SU-DHL-6 (cell line): ENCODE results near the gene NOD2.

Experiments used
- H2AFZ ChIP-seq: fragments of 200-600 bp; sonication (generic); 2 replicates; pipeline ENCODE4 v1.6.1; 2014; ENCODE audit warnings: low read depth, mild to moderate bottlenecking, moderate library complexity, mixed read lengths, antibody characterized with exemption, low read length; ENCODE audit not compliant: severe bottlenecking
- H3F3A ChIP-seq: fragments of 200-600 bp; shearing (Covaris generic); 2 replicates; pipeline ENCODE4 v1.6.0; 2016; ENCODE audit warnings: antibody characterized with exemption, mild to moderate bottlenecking; ENCODE audit not compliant: insufficient read depth
- H3K27ac ChIP-seq: fragments of 200-600 bp; sonication (generic); 2 replicates; pipeline ENCODE4 v1.5.1; 2016; ENCODE audit warnings: low read depth, mild to moderate bottlenecking, low read length, moderate library complexity, mixed read lengths
- H3K27me3 ChIP-seq: fragments of 200-600 bp; sonication (generic), shearing (Covaris generic); 2 replicates; pipeline ENCODE4 v1.6.0; 2014; ENCODE audit warnings: mild to moderate bottlenecking, low read length
- H3K36me3 ChIP-seq: fragments of 200-600 bp; sonication (generic); 2 replicates; pipeline ENCODE4 v1.6.1; 2014; ENCODE audit warnings: mild to moderate bottlenecking, low read length, mixed read lengths
- H3K4me2 ChIP-seq: fragments of 300-600, 200-600 bp; shearing (Covaris generic), sonication (generic); 2 replicates; pipeline ENCODE4 v1.6.0; 2014; ENCODE audit warnings: low read length, low read depth, mild to moderate bottlenecking; ENCODE audit not compliant: poor library complexity, severe bottlenecking
- H3K4me3 ChIP-seq: fragments of 200-600 bp; sonication (generic); 2 replicates; pipeline ENCODE4 v1.5.1; 2014; ENCODE audit warnings: antibody characterized with exemption, low read length, mild to moderate bottlenecking, mixed read lengths; ENCODE audit not compliant: insufficient read depth, poor library complexity, severe bottlenecking
- H3K79me2 ChIP-seq: fragments of 200-600 bp; sonication (generic); 2 replicates; pipeline ENCODE4 v1.6.1; 2014; ENCODE audit warnings: mild to moderate bottlenecking, low read length, moderate library complexity; ENCODE audit not compliant: insufficient read depth
- H3K9ac ChIP-seq: fragments of 200-600 bp; sonication (generic); 2 replicates; pipeline ENCODE4 v1.7.0; 2014; ENCODE audit warnings: mild to moderate bottlenecking, low read length
- H3K9me2 ChIP-seq: fragments of 200-600 bp; sonication (generic); replicated peaks from 2 replicates; pipeline ENCODE4 v1.6.1; 2014; ENCODE audit warnings: low read length; ENCODE audit not compliant: insufficient read depth
- H3K9me3 ChIP-seq: fragments of 200-600 bp; sonication (generic); 2 replicates; pipeline ENCODE4 v1.6.1; 2014; ENCODE audit warnings: low read length, mixed read lengths; ENCODE audit not compliant: insufficient read depth
- H4K20me1 ChIP-seq: fragments of 200-600 bp; sonication (generic); 2 replicates; pipeline ENCODE4 v1.6.1; 2014; ENCODE audit warnings: low read depth, mild to moderate bottlenecking, antibody characterized with exemption, low read length, moderate library complexity, mixed read lengths
- CTCF ChIP-seq: fragments of 200-600 bp; sonication (generic); IDR thresholded peaks from one replicate; pipeline ENCODE4 v1.5.1; 2017; ENCODE audit warnings: antibody characterized with exemption, mild to moderate bottlenecking, low read length, moderate library complexity; ENCODE audit not compliant: insufficient read depth, poor library complexity, severe bottlenecking
- EZH2phosphoT487 ChIP-seq: fragments of 200-600 bp; sonication (generic), shearing (Covaris generic); conservative IDR thresholded peaks from 2 replicates; pipeline ENCODE4 v1.6.1; 2018; ENCODE audit warnings: mild to moderate bottlenecking, antibody characterized with exemption, low read length, moderate library complexity, mixed read lengths

The NOD2 gene

GRCh38 chr16:50722960-50723359 is 29.6 kb downstream of the NOD2 start:
- H3K36me3 ChIP-seq: no peaks in the 10 kb centered on the region
- no peaks in the 10 kb centered on the region for H3K9me2 ChIP-seq
- TF ChIP-seq EZH2phosphoT487: no peak
- no peak for TF ChIP-seq CTCF

GRCh38 chr16:50724306-50724705 is 30.9 kb downstream of the NOD2 start:
- Histone ChIP-seq H2AFZ (no peak overlapping the region), H3F3A (no peaks in the 10 kb centered on the region)
- TF ChIP-seq CTCF (no peak), EZH2phosphoT487 (no peak)

More at GRCh38 chr16:50722960-50723359, 29.6 kb downstream of the NOD2 start:
- H3K9me3 ChIP-seq: peaks cover 9% of the 10 kb centered on the region; the same call in 1 of the 2 replicates
- H3K4me2 ChIP-seq: no peak overlapping the region
- no peaks in the 10 kb centered on the region for H3F3A ChIP-seq
- no peak overlapping the region for H3K27ac ChIP-seq
- H3K4me3 ChIP-seq: no peak overlapping the region
- H3K79me2 ChIP-seq: no peaks in the 10 kb centered on the region
- no peaks in the 10 kb centered on the region for H4K20me1 ChIP-seq
- H3K9ac ChIP-seq: no peak overlapping the region
- no peaks in the 10 kb centered on the region for H3K27me3 ChIP-seq
- no peak overlapping the region for H2AFZ ChIP-seq

GRCh38 chr16:50731130-50731988 is 38.0 kb downstream of the NOD2 start:
- H3K27me3 ChIP-seq: no peaks in the 10 kb centered on the region
- no peak overlapping the region for H3K9ac ChIP-seq
- no peaks in the 10 kb centered on the region for H3K79me2 ChIP-seq
- H3F3A ChIP-seq: no peaks in the 10 kb centered on the region
- H3K4me2 ChIP-seq: no peak overlapping the region
- H4K20me1 ChIP-seq: no peaks in the 10 kb centered on the region
- H2AFZ ChIP-seq: no peak overlapping the region
- no peak overlapping the region for H3K27ac ChIP-seq
- no peak overlapping the region for H3K4me3 ChIP-seq
- no peak for TF ChIP-seq EZH2phosphoT487
- TF ChIP-seq CTCF: no peak
- H3K9me3 ChIP-seq: no peaks in the 10 kb centered on the region
- no peaks in the 10 kb centered on the region for H3K36me3 ChIP-seq
- no peaks in the 10 kb centered on the region for H3K9me2 ChIP-seq

More at GRCh38 chr16:50724306-50724705, 30.9 kb downstream of the NOD2 start:
- H3K27ac ChIP-seq: no peak overlapping the region
- H3K4me2 ChIP-seq: no peak overlapping the region
- H3K36me3 ChIP-seq: no peaks in the 10 kb centered on the region
- peaks cover 9% of the 10 kb centered on the region; the same call in 1 of the 2 replicates for H3K9me3 ChIP-seq
- H3K79me2 ChIP-seq: no peaks in the 10 kb centered on the region
- no peak overlapping the region for H3K4me3 ChIP-seq
- no peak overlapping the region for H3K9ac ChIP-seq
- no peaks in the 10 kb centered on the region for H4K20me1 ChIP-seq
- H3K27me3 ChIP-seq: no peaks in the 10 kb centered on the region
- no peaks in the 10 kb centered on the region for H3K9me2 ChIP-seq
